Spleen (tissue), 7 donors: ENCODE measurements around the gene SLC13A4.
"Not testable (repeated sequence)": the region's sequence is repeated elsewhere in the genome, so short reads cannot be mapped to it uniquely, and the experiment has no call there.

Experiments
- POLR2A ChIP-seq, 3 donors: fragments of 450-650 bp; IDR thresholded peaks; one replicate each; pipeline ENCODE4 v1.5.1; 2017; ENCODE audit warnings: antibody characterized with exemption in 3 of 3, mild to moderate bottlenecking in 1 of 3
- POLR2AphosphoS5 ChIP-seq, 3 donors: sonication (generic); formaldehyde crosslinking; IDR thresholded peaks; one replicate each; pipeline ENCODE4 v1.5.1; 2017; ENCODE audit warnings: antibody characterized with exemption in 3 of 3
- TF ChIP-seq, protein P1 (sequence below), 11 experiments: fragments of 200-600 bp in 7 of 11; fragments of 450-650 bp in 4 of 11; sonication (generic) in 4 of 11; IDR thresholded peaks in 8 of 11; conservative IDR thresholded peaks in 3 of 11; 1 replicate in 7 of 11; 2 replicates in 4 of 11; pipeline versions ENCODE4 v1.4.0 to v1.8.0; 2016 to 2021; ENCODE audit warnings: antibody characterized with exemption in 11 of 11, inconsistent platforms in 4 of 11, mild to moderate bottlenecking in 1 of 11
- donor health status: DM: no; HTN: no; CAD: no; lungs with moderate emphysema.
- donor health status: DM: no; HTN: no; CAD: no.
- donor health status: DM: no; HTN: no; CAD: no.

DNA sequence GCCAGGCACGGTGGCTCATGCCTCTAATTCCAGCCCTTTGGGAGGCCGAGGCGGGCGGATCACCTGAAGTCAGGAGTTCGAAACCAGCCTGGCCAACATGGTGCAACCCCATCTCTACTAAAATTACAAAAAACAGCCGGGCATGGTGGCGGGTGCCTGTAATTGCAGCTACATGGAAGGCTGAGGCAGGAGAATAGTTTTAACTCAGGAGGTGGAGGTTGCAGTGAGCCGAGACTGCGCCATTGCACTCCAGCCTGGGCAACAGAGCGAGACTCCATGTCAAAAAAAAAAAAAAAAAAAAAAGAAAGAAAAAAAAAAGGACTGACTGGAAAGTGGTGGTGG lies 9.3 kb upstream of the SLC13A4 start:
- TF ChIP-seq, protein P1, sequence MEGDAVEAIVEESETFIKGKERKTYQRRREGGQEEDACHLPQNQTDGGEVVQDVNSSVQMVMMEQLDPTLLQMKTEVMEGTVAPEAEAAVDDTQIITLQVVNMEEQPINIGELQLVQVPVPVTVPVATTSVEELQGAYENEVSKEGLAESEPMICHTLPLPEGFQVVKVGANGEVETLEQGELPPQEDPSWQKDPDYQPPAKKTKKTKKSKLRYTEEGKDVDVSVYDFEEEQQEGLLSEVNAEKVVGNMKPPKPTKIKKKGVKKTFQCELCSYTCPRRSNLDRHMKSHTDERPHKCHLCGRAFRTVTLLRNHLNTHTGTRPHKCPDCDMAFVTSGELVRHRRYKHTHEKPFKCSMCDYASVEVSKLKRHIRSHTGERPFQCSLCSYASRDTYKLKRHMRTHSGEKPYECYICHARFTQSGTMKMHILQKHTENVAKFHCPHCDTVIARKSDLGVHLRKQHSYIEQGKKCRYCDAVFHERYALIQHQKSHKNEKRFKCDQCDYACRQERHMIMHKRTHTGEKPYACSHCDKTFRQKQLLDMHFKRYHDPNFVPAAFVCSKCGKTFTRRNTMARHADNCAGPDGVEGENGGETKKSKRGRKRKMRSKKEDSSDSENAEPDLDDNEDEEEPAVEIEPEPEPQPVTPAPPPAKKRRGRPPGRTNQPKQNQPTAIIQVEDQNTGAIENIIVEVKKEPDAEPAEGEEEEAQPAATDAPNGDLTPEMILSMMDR (IDR thresholded peaks at IDR 0.05 in 8 of 11, conservative IDR thresholded peaks at IDR 0.05 in 3 of 11): not testable (repeated sequence)
- TF ChIP-seq POLR2AphosphoS5, POLR2A (IDR thresholded peaks at IDR 0.05): not testable (repeated sequence)
